CD4-positive, alpha-beta T cell treated with Interleukin-12 subunit alpha and Interleukin-12 subunit beta, for 1 hour (primary cell): ENCODE results near the gene LARGE2.
A peak's percentile ranks its signal among the peaks of the same experiment; 100 is the strongest.

Experiments
- DNase-seq: peaks from one replicate; pipeline ENCODE4 v3.0.0-alpha.2; 2020

LARGE2 gene

DNA sequence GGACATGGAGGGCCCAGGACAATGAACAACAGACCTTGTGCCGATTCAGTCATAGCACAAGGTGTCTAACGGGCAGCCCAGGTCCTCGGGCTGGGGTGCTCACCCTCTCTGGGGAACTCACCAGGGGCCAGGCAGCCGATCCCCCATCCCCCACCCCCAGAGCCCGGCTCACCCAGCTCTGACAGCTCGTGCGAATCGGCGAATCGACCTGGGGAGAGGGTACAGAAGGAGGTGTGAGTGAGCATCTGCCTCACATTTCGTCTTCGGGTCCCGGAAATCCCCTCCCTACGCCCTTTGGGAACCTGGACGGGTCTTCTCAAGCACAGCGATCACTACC is 5.2 kb upstream of the LARGE2 start:
- no peak for DNase-seq

DNA sequence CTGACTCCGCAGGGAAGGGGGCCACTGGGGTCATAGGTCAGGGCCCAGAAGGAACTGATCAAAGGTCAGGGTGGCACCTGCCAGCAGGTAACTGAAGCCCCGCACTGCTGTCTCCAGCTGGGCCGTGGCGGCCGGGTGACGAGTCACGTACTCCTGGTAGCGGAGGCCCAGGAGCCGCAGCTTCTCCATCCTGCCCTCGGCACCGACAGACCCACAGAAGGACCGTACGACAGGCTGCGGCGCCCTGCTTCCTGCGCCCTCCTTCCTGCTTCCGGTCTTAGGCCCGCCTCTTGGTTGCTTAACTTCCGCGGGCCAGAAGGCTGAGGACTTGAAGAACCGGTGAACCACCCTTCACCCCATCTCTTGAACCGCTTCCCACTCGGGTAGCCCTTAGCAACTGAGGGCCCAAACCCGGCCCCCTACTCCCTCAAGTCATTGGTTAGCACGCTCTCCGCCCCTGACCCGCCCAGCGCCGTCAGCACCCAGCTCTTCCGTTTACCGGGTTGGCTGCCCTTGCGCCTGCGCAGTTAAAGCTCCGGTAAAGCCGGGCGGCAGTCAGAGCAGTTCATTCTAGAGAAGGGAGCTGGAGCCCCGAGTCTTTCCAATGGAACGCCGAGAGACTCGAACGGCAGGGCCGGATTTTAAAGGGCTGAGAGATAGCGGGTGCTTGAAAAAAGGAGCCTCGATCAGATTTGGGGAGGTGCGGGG is 4.7 kb upstream of the LARGE2 start, which contains the start of gene PEX16:
Gene PEX16 (minus strand): TSS at position 255 of the 708 bp plus-strand sequence. CDS start 66 bp downstream, at position 189.
- peak; percentile 98 for DNase-seq

DNA sequence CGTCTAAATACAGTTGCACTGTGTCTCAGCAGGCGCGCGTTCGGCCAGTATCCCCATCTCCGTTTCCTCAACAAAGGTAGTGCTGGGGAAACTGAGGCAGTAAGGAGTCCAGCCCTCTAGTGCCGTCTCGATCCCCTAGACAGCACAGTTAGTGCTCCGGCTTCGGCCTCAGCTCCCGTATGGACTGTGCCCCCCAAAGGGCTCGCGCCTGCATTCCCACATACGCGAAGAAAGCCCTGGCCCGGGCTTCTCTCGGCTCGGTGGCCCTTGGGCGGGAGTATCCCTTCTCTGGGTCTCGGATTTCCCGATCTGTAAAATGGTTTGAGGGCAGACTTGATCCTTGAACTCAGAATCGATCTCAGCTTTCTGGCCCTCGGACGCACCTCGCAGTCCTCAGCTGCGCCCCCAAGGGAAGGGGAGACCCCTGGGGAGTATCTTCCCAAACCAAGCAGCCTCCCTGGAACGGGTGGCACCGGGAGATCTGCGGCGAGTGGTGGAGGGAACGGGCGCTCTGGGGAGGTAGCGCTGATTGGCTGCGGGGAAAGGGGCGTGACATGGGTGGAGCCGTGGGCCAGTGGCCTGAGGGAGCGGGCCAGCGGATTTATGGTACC is 4.0 kb upstream of the LARGE2 start:
- DNase-seq, result peak; percentile 69

DNA sequence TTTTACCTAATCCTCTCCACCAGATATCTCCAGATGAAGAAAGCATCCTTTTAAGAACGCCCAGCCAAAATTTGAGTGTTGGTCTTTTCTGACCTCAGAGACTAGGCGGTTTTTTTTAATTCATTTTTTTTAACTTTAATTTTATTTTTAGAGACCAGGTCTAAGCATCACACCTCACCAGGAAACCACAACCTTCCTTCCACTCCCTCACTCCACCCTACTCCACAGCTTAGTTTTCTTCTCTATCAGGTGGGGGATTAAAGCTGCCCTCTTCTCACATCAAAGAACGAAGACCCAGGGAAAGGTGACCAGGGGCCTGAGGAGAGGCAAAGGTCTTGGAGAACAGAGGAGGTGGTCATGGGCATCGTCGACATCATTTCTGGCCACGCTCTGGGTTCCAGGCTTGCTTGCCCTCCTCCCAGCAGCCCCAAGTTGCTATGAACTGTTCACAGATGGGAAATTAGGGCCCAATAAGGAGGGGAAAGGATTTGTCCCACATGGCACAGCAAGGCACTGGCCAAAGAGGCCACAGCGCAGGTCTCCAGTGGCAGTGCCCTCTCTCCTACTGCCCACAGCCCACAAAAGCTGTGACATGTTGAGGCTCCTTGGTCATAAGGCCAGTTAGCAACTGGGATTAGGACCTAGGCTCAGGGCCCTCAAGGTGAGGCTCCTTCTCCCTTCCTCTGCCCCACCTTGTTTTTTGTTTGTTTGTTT is 3.3 kb upstream of the LARGE2 start:
- DNase-seq, result no peak

DNA sequence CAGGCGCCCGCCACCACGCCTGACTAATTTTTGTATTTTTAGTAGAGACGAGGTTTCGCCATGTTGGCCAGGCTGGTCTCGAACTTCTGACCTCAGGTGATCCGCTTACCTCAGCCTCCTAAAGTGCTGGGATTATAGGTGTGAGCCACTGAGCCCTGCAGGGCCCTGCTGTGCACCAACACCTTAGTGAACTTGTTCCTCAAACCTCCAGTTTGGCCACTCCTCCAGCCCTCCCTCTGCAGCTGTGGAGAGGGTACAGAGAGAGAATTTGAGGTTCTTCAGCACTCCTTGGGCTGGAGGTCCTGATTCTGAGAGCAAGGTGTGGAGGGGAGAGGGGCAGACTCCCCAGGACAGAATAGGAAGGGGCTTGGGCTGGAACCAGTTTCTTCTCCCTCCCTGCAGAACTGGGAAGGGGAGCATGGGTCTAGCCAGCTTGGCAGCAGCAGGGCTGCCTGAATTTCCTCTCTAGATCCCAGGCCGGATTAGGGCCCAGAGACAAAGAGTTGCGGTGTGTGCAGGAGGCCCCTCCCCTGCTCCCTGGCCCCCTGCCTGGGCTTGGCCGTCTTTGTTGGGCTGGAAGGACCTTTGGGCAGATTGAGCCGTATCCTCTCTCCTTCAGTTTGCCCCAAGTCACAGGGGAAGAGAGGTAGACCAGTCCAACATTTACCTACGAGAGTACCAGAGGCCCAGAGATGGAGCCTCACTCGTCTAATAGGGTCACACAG is 2.5 kb upstream of the LARGE2 start:
- no peak for DNase-seq

DNA sequence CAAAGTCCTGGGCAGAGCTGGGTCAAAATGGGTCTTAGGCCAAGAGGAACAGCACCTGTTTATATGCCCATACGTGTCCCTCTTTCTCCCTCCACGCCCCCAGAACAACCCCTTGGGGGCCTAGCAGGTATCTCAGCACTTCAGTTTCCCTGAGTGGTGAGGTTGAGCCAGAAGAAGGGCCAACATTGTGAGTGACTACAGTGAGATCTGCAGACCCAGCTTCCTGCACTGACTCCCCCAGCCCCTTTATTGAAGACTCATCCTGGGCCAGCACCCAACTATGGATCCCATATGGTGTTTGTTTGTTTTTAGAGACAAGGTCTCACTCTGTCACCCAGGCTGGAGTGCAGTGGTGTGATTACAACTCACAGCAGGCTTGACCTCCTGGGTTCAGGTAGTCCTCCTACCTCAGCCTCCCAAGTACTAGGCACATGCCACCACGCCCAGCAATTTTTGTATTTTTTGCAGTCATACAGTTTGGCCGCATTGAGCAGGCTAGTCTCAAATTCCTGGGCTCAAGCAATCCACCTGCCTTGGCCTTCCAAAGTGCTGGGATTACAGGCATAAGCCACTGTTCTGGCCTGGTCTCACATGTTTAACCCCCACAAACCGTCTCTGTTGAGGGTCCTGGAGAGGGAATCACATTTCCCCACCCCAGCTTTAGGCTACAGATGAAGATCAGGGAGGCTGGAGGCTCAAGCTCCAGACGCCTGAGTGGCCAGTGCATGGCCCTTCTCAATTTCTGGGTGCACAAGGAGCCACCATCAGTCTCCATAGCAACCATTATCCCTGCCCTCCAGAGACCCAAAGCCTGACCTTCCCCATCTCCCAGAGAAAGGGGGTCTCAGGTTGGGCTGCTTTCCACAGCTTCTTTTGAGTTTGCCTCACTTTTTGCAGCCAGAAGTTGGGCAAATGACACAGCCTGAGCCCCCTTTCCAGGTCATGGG is 1.7 kb upstream of the LARGE2 start:
- DNase-seq, result no peak

DNA sequence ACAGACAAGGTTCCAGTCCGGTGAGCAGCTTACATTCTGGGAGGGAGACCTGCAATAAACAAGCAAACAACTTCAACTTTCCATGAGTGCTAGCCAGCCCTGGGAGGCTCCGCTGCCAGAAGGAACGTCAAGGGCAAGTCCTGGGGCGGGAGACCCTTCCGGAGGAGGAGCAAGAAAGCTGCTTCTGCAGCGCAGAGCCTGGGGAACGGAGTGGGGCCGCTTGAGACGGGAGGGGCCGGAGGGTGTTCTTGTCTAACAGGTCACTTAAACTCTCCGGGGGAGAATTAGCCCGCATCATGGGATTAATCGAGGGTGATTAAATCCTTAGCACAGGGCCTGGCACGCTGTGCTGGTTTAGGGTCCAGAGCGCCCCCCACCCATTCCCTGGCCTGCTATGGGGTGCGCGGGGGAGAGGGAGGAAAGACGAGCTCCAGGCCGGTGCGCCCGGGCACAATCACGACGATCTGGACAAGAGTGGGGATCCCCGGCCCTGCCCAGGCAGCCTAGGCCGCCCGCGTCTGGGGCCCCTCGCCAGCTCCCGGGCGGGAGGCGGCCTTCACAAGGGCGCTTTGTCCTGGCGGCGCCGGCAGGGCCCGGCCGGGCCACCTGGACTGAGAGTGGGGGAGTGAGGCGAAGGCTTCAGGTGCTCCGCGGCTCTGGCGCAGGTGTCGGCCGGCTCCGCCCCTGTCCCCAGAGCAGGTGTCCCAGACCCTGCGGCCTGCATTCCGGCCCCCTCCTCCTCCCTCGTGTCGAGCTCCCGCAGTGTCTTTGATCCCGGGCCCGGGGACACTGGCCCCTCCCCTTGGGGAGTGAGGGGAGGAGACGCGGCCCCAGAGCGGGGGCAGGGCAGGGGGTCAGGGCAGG is 663 bp upstream of the LARGE2 start:
- no peak for DNase-seq

DNA sequence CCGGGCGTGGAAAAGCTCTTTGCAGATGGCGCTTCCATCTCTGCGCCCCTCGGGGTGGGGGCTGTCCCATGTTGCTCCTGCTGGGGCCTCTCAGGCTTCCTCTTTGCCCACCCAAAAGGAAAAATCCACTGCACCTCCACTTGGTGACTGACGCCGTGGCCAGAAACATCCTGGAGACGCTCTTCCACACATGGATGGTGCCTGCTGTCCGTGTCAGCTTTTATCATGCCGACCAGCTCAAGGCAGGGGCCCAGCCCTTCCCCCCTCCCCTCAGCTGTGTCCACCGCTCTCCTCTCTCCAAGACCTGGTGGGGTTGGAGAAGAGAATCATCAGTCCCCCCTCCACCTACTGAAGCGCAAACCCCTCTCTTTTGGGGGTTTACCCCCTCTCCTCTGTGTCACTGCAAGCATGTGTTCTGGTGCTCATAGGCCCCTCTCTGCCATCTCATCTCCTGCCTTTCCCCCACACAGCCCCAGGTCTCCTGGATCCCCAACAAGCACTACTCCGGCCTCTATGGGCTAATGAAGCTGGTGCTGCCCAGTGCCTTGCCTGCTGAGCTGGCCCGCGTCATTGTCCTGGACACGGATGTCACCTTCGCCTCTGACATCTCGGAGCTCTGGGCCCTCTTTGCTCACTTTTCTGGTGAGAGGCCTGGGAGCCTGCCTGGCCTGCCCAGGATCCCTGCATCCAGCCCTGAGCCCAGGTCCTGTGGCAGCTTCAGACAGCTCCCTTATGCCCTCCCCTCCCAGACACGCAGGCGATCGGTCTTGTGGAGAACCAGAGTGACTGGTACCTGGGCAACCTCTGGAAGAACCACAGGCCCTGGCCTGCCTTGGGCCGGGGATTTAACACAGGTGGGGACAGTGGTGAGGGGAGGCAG is 1.8 kb downstream of the LARGE2 start:
- DNase-seq, result no peak

DNA sequence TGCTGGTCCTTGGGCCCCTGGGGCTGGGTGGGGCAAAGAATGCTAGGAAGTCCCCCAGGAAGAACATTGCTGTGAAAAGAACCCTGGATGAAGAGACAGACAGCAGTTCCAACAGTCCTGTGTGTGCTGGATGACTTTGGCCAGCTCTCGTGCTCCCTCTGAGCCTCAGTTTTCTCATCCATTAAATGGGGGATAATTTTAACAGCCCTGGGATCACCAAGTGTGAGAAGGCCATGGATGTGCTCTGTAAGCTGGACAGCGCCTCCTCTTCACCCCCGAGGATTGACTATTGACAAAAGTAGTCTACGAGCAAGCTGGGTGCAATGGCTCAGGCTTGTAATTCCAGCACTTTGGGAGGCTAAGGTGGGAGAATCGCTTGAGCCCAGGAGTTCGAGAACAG is 2.5 kb downstream of the LARGE2 start:
- DNase-seq, result no peak

DNA sequence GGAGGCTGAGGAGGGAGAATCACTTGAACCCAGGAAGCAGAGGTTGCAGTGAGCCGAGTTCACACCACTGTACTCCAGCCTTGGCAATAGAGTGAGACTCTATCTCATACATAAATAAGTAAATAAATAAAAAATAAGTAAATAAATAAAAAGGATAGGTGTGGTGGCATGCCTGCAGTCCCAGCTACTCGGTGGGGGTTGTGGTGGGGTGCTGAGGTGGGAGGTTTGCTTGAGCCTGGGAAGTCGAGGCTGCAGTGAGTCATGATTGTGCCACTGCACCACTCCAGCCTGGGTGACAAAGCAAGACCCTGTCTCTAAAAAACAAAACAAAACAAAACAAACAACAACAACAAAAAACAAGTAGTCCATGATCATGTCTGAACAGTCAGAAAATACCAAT is 3.1 kb downstream of the LARGE2 start:
- no peak for DNase-seq

DNA sequence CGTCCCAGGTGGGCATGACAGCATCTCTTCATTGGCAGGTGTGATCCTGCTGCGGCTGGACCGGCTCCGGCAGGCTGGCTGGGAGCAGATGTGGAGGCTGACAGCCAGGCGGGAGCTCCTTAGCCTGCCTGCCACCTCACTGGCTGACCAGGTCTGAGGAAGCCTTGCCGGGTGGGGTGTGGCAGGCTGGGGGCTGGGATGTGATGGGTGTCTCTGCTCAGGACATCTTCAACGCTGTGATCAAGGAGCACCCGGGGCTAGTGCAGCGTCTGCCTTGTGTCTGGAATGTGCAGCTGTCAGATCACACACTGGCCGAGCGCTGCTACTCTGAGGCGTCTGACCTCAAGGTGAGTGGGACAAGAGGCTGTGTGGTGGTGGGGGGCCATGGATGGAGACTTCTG is 3.5 kb downstream of the LARGE2 start:
- no peak for DNase-seq

DNA sequence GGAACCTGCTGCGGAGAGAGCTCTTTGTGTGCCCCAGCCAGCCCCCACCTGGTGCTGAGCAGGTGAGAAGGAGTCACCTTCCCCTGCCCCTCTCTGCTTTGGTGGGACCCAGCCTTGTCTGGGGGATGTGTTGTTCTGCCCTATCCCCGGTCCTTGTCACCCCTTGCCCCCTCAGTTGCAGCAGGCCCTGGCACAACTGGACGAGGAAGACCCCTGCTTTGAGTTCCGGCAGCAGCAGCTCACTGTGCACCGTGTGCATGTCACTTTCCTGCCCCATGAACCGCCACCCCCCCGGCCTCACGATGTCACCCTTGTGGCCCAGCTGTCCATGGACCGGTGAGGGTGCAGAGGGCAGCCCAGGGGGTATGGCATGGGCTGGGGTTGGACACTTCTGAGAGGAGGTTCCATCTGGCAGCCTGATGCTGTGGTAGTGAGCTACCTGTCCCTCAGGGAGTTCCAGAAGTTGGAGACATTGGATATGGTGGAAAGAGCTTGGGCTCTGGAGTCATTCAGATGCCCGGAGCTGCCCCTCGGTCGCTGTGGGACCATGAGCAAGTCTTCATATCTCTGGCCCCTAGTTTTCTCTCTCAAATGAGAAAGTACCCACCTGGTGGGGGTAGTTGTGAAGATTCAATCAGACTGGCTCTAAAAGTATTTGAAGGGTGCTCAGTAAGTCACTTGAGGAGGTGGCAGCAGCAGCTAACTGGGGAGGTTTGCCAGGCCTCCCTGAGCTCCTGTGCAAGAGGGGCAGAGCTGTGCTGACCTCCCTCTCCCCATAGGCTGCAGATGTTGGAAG is 4.3 kb downstream of the LARGE2 start:
- DNase-seq, result no peak

DNA sequence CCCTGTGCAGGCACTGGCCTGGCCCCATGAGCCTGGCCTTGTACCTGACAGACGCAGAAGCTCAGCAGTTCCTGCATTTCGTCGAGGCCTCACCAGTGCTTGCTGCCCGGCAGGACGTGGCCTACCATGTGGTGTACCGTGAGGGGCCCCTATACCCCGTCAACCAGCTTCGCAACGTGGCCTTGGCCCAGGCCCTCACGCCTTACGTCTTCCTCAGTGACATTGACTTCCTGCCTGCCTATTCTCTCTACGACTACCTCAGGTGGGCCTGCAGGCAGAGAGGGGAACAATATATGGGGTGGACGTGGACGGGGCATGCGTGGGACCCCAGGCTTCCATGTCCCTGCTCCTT is 4.9 kb downstream of the LARGE2 start:
- DNase-seq, result no peak

DNA sequence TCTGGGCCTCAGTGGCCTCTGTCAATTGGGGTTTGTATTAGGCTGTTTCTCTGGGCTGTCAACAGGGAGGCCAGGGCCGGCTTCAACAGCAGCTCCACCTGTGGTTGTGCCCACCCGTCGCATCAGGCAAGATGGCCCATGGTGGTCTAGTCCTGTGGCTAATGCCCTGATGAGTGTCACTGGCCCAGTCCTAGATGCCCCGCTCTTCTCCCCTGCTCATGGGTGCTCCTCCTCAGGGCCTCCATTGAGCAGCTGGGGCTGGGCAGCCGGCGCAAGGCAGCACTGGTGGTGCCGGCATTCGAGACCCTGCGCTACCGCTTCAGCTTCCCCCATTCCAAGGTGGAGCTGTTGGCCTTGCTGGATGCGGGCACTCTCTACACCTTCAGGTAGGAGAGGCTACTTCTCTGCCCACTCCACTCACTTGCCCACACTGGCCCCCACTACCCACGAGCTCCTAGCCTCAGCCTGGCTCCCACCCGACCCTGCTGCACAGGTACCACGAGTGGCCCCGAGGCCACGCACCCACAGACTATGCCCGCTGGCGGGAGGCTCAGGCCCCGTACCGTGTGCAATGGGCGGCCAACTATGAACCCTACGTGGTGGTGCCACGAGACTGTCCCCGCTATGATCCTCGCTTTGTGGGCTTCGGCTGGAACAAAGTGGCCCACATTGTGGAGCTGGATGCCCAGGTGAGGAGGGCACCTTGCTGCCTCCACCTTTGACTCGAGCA is 5.4 kb downstream of the LARGE2 start:
- no peak for DNase-seq

DNA sequence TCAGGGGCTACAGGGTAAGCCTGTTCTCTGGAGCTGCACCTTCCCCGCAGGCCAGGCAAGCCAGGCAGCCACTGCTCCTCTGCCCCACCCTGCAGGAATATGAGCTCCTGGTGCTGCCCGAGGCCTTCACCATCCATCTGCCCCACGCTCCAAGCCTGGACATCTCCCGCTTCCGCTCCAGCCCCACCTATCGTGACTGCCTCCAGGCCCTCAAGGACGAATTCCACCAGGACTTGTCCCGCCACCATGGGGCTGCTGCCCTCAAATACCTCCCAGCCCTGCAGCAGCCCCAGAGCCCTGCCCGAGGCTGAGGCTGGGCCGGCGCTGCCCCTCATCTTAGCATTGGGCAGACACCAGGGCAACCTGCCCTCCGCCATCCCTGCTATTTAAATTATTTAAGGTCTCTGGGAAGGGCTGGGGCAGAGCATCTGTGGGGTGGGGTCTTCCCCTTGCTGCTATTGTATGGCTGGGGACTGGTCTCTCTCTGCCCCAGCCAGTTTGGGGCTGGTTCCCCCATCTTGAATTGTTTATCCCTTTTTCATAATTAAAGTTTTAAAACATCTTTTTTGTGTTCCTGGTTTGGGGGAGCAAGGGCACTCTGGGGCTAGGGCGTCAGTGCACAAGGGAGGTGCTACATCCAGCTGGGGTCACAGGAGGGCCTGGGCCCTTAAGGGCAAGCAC is 6.2 kb downstream of the LARGE2 start:
- no peak for DNase-seq

DNA sequence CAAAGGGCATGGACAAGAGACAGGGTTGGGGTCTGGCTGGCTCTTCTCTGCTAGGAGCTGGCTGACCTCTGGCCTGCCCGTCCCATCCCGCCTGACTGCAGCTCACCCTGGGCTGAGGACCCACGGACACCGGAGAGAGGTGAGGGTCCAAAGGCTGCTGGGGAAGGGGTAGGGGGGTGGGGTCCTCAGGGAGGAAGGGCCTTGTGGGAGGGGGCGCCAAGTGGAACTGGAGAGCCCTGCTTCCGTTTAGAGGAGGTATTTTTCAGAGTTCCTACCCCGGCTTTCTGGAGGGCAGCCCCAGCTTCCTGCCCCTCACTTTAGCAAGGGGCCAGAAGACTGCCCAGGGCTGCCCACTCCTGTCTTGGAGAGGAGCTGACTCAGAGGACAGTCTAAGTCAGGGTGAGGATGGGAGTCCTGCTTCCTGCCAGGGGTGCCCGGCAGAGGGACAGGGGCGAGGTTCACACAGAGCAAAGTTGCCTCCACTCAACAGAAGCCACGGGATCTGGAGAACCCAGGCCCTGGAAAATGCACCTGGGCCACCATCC is 7.1 kb downstream of the LARGE2 start:
- DNase-seq, result peak; percentile 15

DNA sequence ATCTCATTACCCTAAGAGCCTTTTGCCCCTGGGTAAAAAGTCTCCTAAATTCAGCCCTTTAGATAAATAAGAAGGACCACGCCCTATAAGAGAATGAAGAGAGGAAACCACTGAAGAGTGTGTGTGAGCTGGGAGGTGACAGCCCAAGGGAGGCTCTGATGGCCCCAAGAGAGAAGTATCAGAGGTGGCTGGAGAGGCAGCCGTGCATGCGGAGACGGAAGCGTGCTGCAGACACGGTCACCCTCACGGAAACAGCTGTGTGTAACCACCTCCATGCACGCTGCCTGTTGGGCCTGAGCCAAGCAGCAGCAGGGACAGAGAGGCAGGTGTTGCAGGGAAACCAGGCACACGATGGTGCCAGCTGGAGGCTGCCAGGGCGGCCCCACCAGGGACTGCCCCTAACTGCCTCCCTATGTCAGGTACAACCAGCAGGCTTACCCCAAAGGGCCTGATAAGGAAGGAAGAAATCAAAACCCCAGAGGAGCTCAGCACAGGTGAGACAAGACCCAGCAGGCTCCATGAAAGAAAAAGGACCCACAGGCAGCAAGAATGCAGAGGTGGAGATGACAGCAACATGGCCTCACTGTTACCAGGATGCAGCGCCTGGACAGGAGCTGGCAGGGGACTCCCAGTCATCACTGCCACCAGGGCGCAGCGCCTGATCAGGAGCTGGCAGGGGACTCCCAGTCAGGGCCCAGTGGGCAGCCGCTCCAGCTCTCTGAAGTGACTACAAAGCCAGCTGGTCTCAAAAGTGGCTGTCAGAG is 7.8 kb downstream of the LARGE2 start:
- DNase-seq, result peak; percentile 59
